ENCODE results near the gene NUDT16. TPM values are rescaled to one million over a fixed set of nuclear protein-coding genes. Genes with fewer than 3 reads are reported as not detected.

NUDT16 gene
- total and polyA plus RNA-seq, 2 donors (not counting 3 experiments of a cell fraction or from before 2014, with no cell fraction given) = 13.2 to 28.5 TPM

- CTCF ChIA-PET = no interaction called here
- peaks cover 6% of the 10 kb centered on the region for H3K4me1 ChIP-seq (ENCODE audit: control insufficient read depth, extremely low read depth, insufficient read depth, low read length)
- DNase-seq (ENCODE audit: low read depth, low spot score) (no peak), FAIRE-seq (no peak)
- H3K4me2 ChIP-seq (ENCODE audit: insufficient read depth, low read length) = no peak overlapping the region
- no peaks in the 10 kb centered on the region for H3K36me3 ChIP-seq (ENCODE audit: control insufficient read depth in 2 of 2, extremely low read depth in 1 of 2, insufficient read depth in 2 of 2, low read length in 2 of 2)
- no peaks in the 10 kb centered on the region for H3K27me3 ChIP-seq (ENCODE audit: control insufficient read depth in 2 of 2, insufficient read depth in 2 of 2, low read length in 2 of 2)
- H3K9me1 ChIP-seq (replicated peaks; ENCODE audit: control insufficient read depth, extremely low read depth, insufficient read depth, low read length) = no peaks in the 10 kb centered on the region
- dilution Hi-C loops (cut with MboI; ENCODE audit: extremely low pct_ligation_motif_present, low sequenced_read_pairs) = no loop called here
- no peak for TF ChIP-seq EZH2 (IDR thresholded peaks at IDR 0.05; ENCODE audit: borderline replicate concordance, low read depth, low read length, severe bottlenecking)
- no TSS peak for BruUV-seq (replicated peaks)
- no peaks in the 10 kb centered on the region for H3K9me3 ChIP-seq (replicated peaks; ENCODE audit: control insufficient read depth, insufficient read depth, low read length)
- H3K79me2 ChIP-seq (ENCODE audit: control insufficient read depth, insufficient read depth, low read length) = no peaks in the 10 kb centered on the region
- intact Hi-C loops (cut with micrococcal nuclease) = no loop called here
- POLR2A ChIA-PET = no interaction called here
- no peak overlapping the region for H3K27ac ChIP-seq (ENCODE audit: insufficient read depth, low read depth, low read length)
- H2AFZ ChIP-seq (ENCODE audit: low read depth, low read length) = no peak overlapping the region
- H4K20me1 ChIP-seq (replicated peaks; ENCODE audit: control insufficient read depth, extremely low read depth, insufficient read depth, low read length) = no peaks in the 10 kb centered on the region
- no peak overlapping the region for H3K9ac ChIP-seq (replicated peaks; ENCODE audit: extremely low read depth, insufficient read depth, low read length)
- H3K4me3 ChIP-seq (replicated peaks in 1 of 3; ENCODE audit: insufficient read depth in 1 of 3, low read depth in 1 of 3, low read length in 3 of 3) = no peak overlapping the region
Measured at GRCh38 chr3:131393868-131394267, 12.3 kb downstream of the NUDT16 start.

GRCh38 chr3:131394400-131394799 lies 12.8 kb downstream of the NUDT16 start:
- Histone ChIP-seq H3K79me2 (ENCODE audit: control insufficient read depth, insufficient read depth, low read length) (no peaks in the 10 kb centered on the region), H3K4me2 (ENCODE audit: insufficient read depth, low read length) (no peak overlapping the region), H3K27ac (ENCODE audit: insufficient read depth, low read depth, low read length) (no peak overlapping the region), H3K9ac (replicated peaks; ENCODE audit: extremely low read depth, insufficient read depth, low read length) (no peak overlapping the region), H4K20me1 (replicated peaks; ENCODE audit: control insufficient read depth, extremely low read depth, insufficient read depth, low read length) (no peaks in the 10 kb centered on the region), H3K4me3 (replicated peaks in 1 of 3; ENCODE audit: insufficient read depth in 1 of 3, low read depth in 1 of 3, low read length in 3 of 3) (no peak overlapping the region), H3K9me3 (replicated peaks; ENCODE audit: control insufficient read depth, insufficient read depth, low read length) (no peaks in the 10 kb centered on the region), H3K9me1 (replicated peaks; ENCODE audit: control insufficient read depth, extremely low read depth, insufficient read depth, low read length) (no peaks in the 10 kb centered on the region), H3K27me3 (ENCODE audit: control insufficient read depth in 2 of 2, insufficient read depth in 2 of 2, low read length in 2 of 2) (no peaks in the 10 kb centered on the region), H3K4me1 (ENCODE audit: control insufficient read depth, extremely low read depth, insufficient read depth, low read length) (peaks cover 1% of the 10 kb centered on the region), H3K36me3 (ENCODE audit: control insufficient read depth in 2 of 2, extremely low read depth in 1 of 2, insufficient read depth in 2 of 2, low read length in 2 of 2) (no peaks in the 10 kb centered on the region), H2AFZ (ENCODE audit: low read depth, low read length) (no peak overlapping the region)
- dilution Hi-C loops (cut with MboI; ENCODE audit: extremely low pct_ligation_motif_present, low sequenced_read_pairs) (no loop called here), intact Hi-C loops (cut with micrococcal nuclease) (no loop called here)
- DNase-seq (ENCODE audit: low read depth, low spot score) (no peak), FAIRE-seq (no peak)
- ChIA-PET POLR2A (no interaction called here), CTCF (no interaction called here)
- BruUV-seq (replicated peaks) = no TSS peak
- TF ChIP-seq MYC (IDR thresholded peaks at IDR 0.05; ENCODE audit: low read depth, low read length) (no peak), CTCF (IDR thresholded peaks at IDR 0.05; ENCODE audit: extremely low read depth in 1 of 2, insufficient read depth in 1 of 2, low read depth in 1 of 2, low read length in 2 of 2) (no peak), POLR2A (IDR thresholded peaks at IDR 0.05; ENCODE audit: low read depth, low read length) (no peak), EZH2 (IDR thresholded peaks at IDR 0.05; ENCODE audit: borderline replicate concordance, low read depth, low read length, severe bottlenecking) (no peak), GATA2 (IDR thresholded peaks at IDR 0.05; ENCODE audit: insufficient read depth, insufficient read length, low read depth, low read length) (no peak), POLR2AphosphoS5 (IDR thresholded peaks at IDR 0.05; ENCODE audit: insufficient read depth, low read depth, low read length) (no peak), MAX (IDR thresholded peaks at IDR 0.05; ENCODE audit: insufficient read depth, insufficient read length) (no peak), JUN (IDR thresholded peaks at IDR 0.05; ENCODE audit: borderline replicate concordance, insufficient read depth, insufficient read length, low read depth) (no peak), FOS (IDR thresholded peaks at IDR 0.05; ENCODE audit: borderline replicate concordance, insufficient read depth, low read length) (no peak)
